Activated CD4-positive, alpha-beta T cell treated with anti-CD3 and anti-CD28 coated beads, Interleukin-2, amount 50 U/mL, for 16 hours (primary cell): ENCODE results near the gene C1orf167.

Source experiments
- DNase-seq: peaks from one replicate; pipeline ENCODE4 v3.0.0-alpha.2; 2020

Gene C1orf167

GRCh38 chr1:11786168-11786567, 24.2 kb downstream of the C1orf167 start:
- DNase-seq = no peak

- DNase-seq = no peak
These were observed 25.3 kb downstream of the C1orf167 start for GRCh38 chr1:11787251-11787803.

GRCh38 chr1:11787804-11788436, 25.9 kb downstream of the C1orf167 start:
- no peak for DNase-seq

- DNase-seq = no peak
These were observed 26.6 kb downstream of the C1orf167 start for GRCh38 chr1:11788549-11789053.

- no peak for DNase-seq
These were observed 27.4 kb downstream of the C1orf167 start for GRCh38 chr1:11789126-11790067.

- DNase-seq = no peak
These were observed 28.3 kb downstream of the C1orf167 start for GRCh38 chr1:11790101-11790879.

- no peak for DNase-seq
These were observed 29.1 kb downstream of the C1orf167 start for GRCh38 chr1:11790880-11791715.

GRCh38 chr1:11792106-11792505, 30.1 kb downstream of the C1orf167 start:
- DNase-seq = no peak

GRCh38 chr1:11793819-11794218, 31.8 kb downstream of the C1orf167 start:
- no peak for DNase-seq

- no peak for DNase-seq
These were observed 32.6 kb downstream of the C1orf167 start for GRCh38 chr1:11794446-11795237.

GRCh38 chr1:11795238-11795890, 33.4 kb downstream of the C1orf167 start:
- no peak for DNase-seq

GRCh38 chr1:11796036-11796828, 34.2 kb downstream of the C1orf167 start:
- DNase-seq = no peak

GRCh38 chr1:11797525-11798216, 35.7 kb downstream of the C1orf167 start:
- no peak for DNase-seq

- no peak for DNase-seq
These were observed 37.1 kb downstream of the C1orf167 start for GRCh38 chr1:11799099-11799498.

GRCh38 chr1:11799896-11800295, 37.9 kb downstream of the C1orf167 start:
- DNase-seq = no peak

- no peak for DNase-seq
These were observed 38.4 kb downstream of the C1orf167 start for GRCh38 chr1:11800391-11800755.

- no peak for DNase-seq
These were observed 38.9 kb downstream of the C1orf167 start for GRCh38 chr1:11800756-11801433.

GRCh38 chr1:11802616-11802972, 40.6 kb downstream of the C1orf167 start:
- DNase-seq = no peak
